ENCODE results near the gene SIRT3. TPM values are rescaled to one million over a fixed set of nuclear protein-coding genes. Genes with fewer than 3 reads are reported as not detected.

SIRT3 gene
- total and polyA plus RNA-seq, 4 donors = 9.9 to 17.1 (median 14.6) TPM

GRCh38 chr11:221998-222789 lies 13.9 kb downstream of the SIRT3 start:
- peaks cover 0 to 21% (median 6%) of the 10 kb centered on the region in 4 donors for H3K36me3 ChIP-seq (ENCODE audit: control insufficient read depth in 4 of 4, insufficient read depth in 3 of 4, low read depth in 1 of 4, low read length in 3 of 4)
- DNase-seq (ENCODE audit: low spot score) = no peak
- H3K27me3 ChIP-seq (ENCODE audit: control insufficient read depth in 4 of 4, insufficient read depth in 4 of 4, low read length in 3 of 4) = no peaks in the 10 kb centered on the region
- WGBS = 96% methylated on average over 14 of the region's 14 CpGs
- no peak for TF ChIP-seq HNF4A (conservative IDR thresholded peaks at IDR 0.05)
- TF ChIP-seq SP1 (IDR thresholded peaks at IDR 0.05) = no peak
- no peak for TF ChIP-seq HNF4G (IDR thresholded peaks at IDR 0.05)
- no peak for TF ChIP-seq YY1 (IDR thresholded peaks at IDR 0.05)
- TF ChIP-seq REST (IDR thresholded peaks at IDR 0.05) = no peak
- no peak for TF ChIP-seq RAD21 (IDR thresholded peaks at IDR 0.05)
- no peak for TF ChIP-seq RXRA (IDR thresholded peaks at IDR 0.05)
- TF ChIP-seq NR2F2 (IDR thresholded peaks at IDR 0.05) = no peak
- no peak overlapping the region for H3K27ac ChIP-seq (ENCODE audit: low read depth in 1 of 2, low read length in 2 of 2)
- H3K4me3 ChIP-seq (ENCODE audit: low read depth in 1 of 3, low read length in 3 of 3) = no peak overlapping the region
- no peak overlapping the region for H3K9ac ChIP-seq (ENCODE audit: low read depth in 1 of 2, low read length in 2 of 2)
- H3K9me3 ChIP-seq (ENCODE audit: control insufficient read depth in 4 of 4, low read length in 3 of 4) = no peaks in the 10 kb centered on the region
- no peaks in the 10 kb centered on the region for H3K4me1 ChIP-seq (ENCODE audit: control insufficient read depth in 4 of 4, insufficient read depth in 4 of 4, low read length in 3 of 4)

DNA sequence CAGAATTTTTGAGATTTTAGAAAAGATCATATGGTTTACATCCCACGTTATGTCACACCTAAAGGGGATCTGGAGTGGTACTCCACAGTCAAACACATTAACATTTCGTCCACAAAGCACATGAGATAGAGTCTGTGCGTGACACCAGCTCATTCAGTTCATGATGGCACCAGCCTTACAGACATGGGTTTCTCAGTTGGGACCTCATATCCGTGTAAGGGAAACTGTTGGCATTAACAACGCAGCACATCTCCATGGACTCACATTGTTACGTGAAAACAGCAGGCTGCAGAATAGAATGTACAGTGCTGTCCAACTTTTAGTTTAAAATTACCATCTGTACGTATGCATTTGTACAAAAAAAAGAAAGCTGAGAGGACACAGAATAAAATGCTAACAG lies 14.6 kb downstream of the SIRT3 start:
- WGBS = 88% methylated on average over 7 of the region's 7 CpGs
- no peaks in the 10 kb centered on the region for H3K4me1 ChIP-seq (ENCODE audit: control insufficient read depth in 4 of 4, insufficient read depth in 4 of 4, low read length in 3 of 4)
- DNase-seq (ENCODE audit: low spot score) = no peak
- TF ChIP-seq MAX (IDR thresholded peaks at IDR 0.05) (no peak), REST (IDR thresholded peaks at IDR 0.05) (no peak), JUND (IDR thresholded peaks at IDR 0.05) (no peak), NR2F2 (IDR thresholded peaks at IDR 0.05) (no peak), FOXA2 (IDR thresholded peaks at IDR 0.05) (no peak), HNF4G (IDR thresholded peaks at IDR 0.05) (no peak), FOXA1 (IDR thresholded peaks at IDR 0.05) (no peak), RXRA (IDR thresholded peaks at IDR 0.05) (no peak), EGR1 (IDR thresholded peaks at IDR 0.05; ENCODE audit: low read depth in 2 of 2) (no peak), YY1 (IDR thresholded peaks at IDR 0.05) (no peak), SP1 (IDR thresholded peaks at IDR 0.05) (no peak), GABPA (IDR thresholded peaks at IDR 0.05 in 1 of 2, conservative IDR thresholded peaks at IDR 0.05 in 1 of 2) (no peak), CTCF (IDR thresholded peaks at IDR 0.05; ENCODE audit: low read depth, low read length, missing input control) (no peak)
- TF ChIP-seq, protein P1, sequence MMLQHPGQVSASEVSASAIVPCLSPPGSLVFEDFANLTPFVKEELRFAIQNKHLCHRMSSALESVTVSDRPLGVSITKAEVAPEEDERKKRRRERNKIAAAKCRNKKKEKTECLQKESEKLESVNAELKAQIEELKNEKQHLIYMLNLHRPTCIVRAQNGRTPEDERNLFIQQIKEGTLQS (IDR thresholded peaks at IDR 0.05) = no peak
- TF ChIP-seq, protein P2, sequence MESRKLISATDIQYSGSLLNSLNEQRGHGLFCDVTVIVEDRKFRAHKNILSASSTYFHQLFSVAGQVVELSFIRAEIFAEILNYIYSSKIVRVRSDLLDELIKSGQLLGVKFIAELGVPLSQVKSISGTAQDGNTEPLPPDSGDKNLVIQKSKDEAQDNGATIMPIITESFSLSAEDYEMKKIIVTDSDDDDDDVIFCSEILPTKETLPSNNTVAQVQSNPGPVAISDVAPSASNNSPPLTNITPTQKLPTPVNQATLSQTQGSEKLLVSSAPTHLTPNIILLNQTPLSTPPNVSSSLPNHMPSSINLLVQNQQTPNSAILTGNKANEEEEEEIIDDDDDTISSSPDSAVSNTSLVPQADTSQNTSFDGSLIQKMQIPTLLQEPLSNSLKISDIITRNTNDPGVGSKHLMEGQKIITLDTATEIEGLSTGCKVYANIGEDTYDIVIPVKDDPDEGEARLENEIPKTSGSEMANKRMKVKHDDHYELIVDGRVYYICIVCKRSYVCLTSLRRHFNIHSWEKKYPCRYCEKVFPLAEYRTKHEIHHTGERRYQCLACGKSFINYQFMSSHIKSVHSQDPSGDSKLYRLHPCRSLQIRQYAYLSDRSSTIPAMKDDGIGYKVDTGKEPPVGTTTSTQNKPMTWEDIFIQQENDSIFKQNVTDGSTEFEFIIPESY (IDR thresholded peaks at IDR 0.05) = no peak
- no peaks in the 10 kb centered on the region for H3K27me3 ChIP-seq (ENCODE audit: control insufficient read depth in 4 of 4, insufficient read depth in 4 of 4, low read length in 3 of 4)
- H3K36me3 ChIP-seq (ENCODE audit: control insufficient read depth in 4 of 4, insufficient read depth in 3 of 4, low read depth in 1 of 4, low read length in 3 of 4) = peaks cover 0 to 21% (median 6%) of the 10 kb centered on the region in 4 donors
- no peak overlapping the region for H3K27ac ChIP-seq (ENCODE audit: low read depth in 1 of 2, low read length in 2 of 2)
- H3K4me3 ChIP-seq (ENCODE audit: low read depth in 1 of 3, low read length in 3 of 3) = no peak overlapping the region
- H3K9ac ChIP-seq (ENCODE audit: low read depth in 1 of 2, low read length in 2 of 2) = no peak overlapping the region
- no peaks in the 10 kb centered on the region for H3K9me3 ChIP-seq (ENCODE audit: control insufficient read depth in 4 of 4, low read length in 3 of 4)
